Activated T-cell treated with anti-CD3 and anti-CD28 coated beads for 4 hours (primary cell): ENCODE results near the gene IL21R.

Source experiments
- DNase-seq: peaks from one replicate; pipeline ENCODE4 v3.0.0-alpha.2; 2020

The IL21R gene

DNA sequence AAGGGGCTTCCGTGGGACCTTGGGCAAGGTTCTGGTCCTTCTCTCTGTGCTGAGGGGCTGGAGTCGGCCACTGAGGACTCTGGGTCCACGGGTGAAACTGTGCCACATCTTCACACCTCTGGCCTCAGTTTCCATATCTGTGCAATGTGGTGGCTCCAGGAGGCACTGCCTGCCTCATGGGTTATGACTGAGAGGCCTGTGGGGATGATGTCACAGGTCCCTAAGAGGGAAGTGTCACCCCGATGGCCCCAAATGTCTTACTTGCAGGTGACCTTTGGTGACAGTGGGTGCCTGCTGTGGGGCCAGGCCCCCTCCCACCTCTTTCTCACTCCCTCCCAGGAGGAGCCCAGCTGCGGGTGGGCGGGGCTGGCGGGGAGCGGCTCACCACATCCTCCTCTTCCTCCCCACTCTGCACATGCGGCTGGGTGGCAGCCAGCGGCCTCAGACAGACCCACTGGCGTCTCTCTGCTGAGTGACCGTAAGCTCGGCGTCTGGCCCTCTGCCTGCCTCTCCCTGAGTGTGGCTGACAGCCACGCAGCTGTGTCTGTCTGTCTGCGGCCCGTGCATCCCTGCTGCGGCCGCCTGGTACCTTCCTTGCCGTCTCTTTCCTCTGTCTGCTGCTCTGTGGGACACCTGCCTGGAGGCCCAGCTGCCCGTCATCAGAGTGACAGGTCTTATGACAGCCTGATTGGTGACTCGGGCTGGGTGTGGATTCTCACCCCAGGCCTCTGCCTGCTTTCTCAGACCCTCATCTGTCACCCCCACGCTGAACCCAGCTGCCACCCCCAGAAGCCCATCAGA is at the start of gene IL21R:
Gene IL21R, plus strand, starts transcription at position 407 of the 801 bp plus-strand sequence. CDS start 27,898 bp downstream, outside the sequence.
- peak; percentile 73 for DNase-seq

GRCh38 chr16:27353853-27354252 is 48.1 kb upstream of the IL21R start:
- no peak for DNase-seq

DNA sequence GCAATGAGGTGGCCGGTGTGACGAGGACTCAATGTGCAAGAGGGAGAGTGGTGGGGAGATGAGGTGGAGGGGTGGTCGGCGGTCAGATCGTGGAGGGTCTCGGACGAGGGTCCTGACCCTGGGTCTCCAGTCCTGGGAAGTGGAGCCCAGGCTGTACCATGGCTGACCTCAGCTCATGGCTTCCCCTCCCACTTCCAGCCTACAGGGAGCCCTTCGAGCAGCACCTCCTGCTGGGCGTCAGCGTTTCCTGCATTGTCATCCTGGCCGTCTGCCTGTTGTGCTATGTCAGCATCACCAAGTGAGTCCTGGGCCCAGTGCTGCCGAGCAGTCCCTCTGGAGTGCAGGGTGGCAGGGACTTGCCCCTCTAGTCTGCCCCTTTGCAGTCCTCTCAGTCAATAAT is 46.4 kb upstream of the IL21R start:
- peak; percentile 21 for DNase-seq

DNA sequence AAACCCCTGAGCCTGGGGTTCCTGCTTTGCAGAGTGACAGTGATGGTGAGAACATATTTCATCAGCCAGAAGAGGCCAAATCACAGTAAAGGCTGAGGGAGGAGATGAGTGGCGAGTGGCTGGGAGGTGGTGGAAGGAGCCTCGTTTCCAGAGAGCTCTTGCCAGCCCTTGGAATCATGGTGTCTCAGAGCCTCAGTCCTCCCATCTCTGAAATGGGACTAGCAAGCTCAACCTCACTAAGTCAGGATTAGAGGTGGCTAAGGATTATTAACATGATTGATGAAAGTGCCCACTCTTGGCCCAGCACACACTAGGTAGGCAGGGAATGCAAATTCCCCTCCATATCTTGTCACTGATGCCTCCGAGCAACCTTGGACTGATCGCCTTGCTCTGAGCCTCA is 45.2 kb upstream of the IL21R start:
- no peak for DNase-seq

GRCh38 chr16:27359051-27359450 is 42.9 kb upstream of the IL21R start:
- DNase-seq: no peak

DNA sequence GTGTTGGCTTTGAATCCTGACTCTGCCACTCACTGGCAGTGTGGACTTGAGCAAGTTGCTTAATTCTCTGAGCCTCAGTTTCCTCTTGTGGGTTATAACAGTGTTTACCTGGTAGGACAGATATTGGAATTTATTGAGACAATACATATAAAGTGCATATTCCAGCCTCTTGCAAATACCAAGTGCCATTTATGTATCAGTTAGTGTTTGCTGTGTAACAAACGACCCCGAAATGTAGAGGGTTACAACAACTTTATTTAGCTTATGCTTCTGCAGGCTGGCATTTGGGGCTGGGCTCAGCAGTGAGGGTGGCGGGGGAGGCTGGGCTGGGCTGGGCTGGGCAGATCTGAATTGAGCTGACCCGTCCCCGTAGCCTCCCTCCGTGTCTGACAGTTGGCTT is 42.4 kb upstream of the IL21R start:
- no peak for DNase-seq

- no peak for DNase-seq
These were observed 40.0 kb upstream of the IL21R start for GRCh38 chr16:27361987-27362386.

DNA sequence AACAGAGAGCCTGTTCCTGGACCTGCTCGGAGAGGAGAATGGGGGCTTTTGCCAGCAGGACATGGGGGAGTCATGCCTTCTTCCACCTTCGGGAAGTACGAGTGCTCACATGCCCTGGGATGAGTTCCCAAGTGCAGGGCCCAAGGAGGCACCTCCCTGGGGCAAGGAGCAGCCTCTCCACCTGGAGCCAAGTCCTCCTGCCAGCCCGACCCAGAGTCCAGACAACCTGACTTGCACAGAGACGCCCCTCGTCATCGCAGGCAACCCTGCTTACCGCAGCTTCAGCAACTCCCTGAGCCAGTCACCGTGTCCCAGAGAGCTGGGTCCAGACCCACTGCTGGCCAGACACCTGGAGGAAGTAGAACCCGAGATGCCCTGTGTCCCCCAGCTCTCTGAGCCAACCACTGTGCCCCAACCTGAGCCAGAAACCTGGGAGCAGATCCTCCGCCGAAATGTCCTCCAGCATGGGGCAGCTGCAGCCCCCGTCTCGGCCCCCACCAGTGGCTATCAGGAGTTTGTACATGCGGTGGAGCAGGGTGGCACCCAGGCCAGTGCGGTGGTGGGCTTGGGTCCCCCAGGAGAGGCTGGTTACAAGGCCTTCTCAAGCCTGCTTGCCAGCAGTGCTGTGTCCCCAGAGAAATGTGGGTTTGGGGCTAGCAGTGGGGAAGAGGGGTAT is 39.3 kb upstream of the IL21R start:
- DNase-seq: no peak

- DNase-seq: no peak
These were observed 38.7 kb upstream of the IL21R start for GRCh38 chr16:27363246-27363632.

DNA sequence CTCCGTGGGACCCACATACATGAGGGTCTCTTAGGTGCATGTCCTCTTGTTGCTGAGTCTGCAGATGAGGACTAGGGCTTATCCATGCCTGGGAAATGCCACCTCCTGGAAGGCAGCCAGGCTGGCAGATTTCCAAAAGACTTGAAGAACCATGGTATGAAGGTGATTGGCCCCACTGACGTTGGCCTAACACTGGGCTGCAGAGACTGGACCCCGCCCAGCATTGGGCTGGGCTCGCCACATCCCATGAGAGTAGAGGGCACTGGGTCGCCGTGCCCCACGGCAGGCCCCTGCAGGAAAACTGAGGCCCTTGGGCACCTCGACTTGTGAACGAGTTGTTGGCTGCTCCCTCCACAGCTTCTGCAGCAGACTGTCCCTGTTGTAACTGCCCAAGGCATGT is 38.2 kb upstream of the IL21R start:
- DNase-seq: no peak

DNA sequence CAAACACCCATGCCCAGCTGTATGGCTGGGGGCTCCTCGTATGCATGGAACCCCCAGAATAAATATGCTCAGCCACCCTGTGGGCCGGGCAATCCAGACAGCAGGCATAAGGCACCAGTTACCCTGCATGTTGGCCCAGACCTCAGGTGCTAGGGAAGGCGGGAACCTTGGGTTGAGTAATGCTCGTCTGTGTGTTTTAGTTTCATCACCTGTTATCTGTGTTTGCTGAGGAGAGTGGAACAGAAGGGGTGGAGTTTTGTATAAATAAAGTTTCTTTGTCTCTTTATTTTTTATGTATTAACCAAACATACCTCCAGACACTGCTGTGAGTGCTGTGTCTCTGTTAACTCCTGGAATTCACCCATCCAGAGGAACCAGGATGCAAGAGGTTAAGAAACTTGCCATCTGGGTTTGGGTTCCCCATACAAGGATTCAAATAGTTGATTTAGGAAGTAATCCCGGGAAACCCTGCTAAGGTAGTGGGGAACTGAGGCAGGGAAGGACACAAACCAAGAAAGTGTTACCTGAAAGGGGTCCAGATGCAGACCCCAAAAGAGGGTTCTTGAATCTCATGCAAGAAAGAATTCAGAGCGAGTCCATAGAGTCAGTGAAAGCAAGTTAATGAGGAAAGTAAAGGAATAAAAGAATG is 37.4 kb upstream of the IL21R start:
- no peak for DNase-seq

DNA sequence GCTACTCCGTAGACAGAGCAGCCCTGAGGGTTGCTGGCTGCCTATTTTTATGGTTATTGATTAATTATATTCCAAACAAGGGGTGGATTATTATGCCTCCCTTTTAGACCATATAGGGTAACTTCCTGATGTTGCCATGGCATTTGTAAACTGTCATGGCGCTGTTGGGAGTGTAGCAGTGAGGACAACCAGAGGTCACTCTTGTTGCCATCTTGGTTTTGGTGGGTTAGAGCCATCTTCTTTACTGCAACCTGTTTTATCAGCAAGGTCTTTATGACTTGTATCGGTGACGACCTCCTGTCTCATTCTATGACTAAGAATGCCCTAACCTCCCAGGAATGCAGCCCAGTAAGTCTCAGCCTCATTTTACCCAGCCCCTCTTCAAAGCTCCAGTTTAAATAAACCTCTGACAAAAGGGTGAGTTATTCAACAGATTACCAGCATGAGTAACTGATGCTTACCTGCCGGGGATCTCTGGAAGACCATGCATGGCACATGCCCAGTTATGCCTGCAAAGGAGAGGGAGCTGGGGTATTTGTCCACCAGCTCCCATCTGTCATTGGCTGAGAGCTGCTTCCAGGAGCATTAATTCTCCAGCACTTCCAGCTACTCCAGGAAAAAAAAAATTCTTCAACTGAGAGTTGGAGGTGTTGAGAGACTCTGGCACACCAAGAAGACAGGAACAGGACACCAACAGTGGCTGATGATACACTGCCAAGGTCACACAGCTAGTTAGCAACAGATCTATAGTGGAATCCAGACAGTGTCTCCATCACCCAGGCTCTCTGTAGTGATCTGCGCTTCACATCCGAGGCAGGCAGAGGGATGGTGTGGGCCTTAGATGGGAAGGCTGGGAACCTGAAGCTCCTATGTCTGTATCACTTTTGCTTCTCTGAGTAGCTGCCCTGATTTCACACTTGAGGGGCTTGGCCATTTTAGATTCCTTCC is 36.6 kb upstream of the IL21R start:
- no peak for DNase-seq

GRCh38 chr16:27366687-27367460 is 35.1 kb upstream of the IL21R start:
- no peak for DNase-seq

GRCh38 chr16:27367461-27368357 is 34.3 kb upstream of the IL21R start:
- peak; percentile 91 for DNase-seq

- no peak for DNase-seq
These were observed 33.6 kb upstream of the IL21R start for GRCh38 chr16:27368358-27368722.

DNA sequence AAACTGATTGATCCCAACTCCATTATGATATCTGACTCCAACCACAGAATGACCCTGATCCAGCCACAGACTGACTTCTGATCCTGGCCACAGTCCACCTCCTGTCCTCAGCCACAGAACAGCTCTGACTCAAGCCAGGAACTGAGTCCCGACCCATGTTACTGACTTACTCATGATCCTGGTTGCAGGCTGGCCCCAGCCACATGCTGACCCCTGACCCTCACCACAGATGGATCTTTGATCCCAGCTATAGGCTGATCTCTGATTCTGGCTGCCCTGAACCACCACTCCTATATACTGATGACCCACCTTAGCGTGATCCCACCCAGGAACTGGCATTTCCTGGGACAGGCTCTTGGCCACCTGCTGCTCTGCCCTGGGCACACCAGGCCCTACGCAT is 32.2 kb upstream of the IL21R start:
- no peak for DNase-seq

GRCh38 chr16:27370318-27370717 is 31.7 kb upstream of the IL21R start:
- DNase-seq: no peak

- DNase-seq: no peak
These were observed 28.7 kb upstream of the IL21R start for GRCh38 chr16:27373312-27373711.

GRCh38 chr16:27374221-27374803 is 27.7 kb upstream of the IL21R start:
- DNase-seq: no peak

DNA sequence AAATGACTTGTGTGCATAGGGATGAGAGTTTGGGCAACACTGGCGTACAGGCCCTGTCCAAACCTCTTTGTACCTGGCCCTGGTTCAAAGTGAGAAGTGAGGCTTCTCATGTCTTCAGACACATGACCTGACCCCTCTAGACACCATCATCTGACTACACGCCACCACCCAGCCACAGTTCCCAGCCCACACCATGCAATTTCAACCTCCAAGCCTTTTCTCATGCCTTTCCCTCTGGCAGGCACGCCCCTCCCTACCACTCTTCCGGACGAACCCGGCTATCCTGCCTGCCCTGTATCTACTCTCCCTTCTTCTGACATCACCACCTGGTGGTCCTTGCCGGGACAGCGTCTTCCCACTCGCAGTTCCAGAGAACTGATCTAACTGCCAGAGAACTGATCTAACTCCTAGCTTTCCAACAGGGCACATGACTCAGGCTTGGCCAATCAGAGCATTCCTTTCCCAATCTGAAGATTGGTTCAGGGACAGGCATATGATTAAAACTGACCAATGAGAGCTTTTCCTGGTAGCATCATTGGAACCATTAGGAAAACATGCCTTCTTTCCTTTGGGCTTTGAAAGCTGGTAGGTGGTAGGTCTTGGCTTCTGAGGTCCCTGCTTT is 27.1 kb upstream of the IL21R start:
- DNase-seq: peak; percentile 47
